Measurements from ENCODE around the gene OSBPL5.

OSBPL5 gene

DNA sequence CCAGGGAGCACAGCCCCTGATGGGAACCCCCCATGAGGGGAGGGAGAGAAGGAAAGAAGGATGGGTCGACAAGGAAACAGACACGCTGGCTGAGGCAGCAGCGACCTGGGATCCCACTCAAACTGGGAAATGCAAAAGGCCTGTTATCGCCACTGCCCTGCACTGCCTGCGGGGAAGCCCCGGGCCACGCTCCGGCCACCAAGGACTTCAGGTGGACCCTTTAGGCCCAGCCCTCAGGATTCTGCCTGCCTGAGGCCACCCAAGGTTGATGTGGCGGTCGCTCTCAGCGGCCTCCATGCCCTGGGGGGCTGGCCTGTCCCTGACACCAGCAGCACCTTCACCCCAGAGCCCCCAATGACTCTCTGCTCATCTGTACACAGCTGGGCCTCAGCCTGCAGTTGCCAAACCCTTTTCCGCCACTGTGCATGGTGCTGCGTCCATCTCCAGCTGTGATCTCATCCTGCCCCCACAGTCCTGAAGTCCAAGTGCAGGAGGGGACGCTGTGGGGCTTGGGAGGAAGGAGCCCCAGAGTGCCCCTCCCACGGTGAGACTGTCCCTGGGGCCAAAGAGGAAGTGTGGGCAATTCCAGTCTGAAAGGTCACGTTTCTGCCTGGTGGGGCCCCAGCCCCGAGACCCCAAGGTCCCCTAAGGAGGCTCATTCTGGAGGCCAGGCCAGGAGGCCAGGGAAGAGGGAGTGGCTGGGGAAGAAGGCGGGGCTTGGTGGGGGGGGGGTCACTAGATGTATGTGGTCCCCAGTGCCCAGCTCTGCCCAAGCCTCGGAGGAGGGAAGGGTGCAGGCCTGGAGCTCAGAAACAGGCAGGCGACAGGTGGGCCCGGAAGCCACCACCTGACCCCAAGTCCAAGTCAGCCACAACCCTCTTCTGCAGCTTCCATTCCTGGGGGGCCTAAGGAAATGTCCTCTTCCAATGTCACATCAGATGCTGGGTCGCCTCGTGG is 31.6 kb downstream of the OSBPL5 start:
- DNase-seq: no peak

DNA sequence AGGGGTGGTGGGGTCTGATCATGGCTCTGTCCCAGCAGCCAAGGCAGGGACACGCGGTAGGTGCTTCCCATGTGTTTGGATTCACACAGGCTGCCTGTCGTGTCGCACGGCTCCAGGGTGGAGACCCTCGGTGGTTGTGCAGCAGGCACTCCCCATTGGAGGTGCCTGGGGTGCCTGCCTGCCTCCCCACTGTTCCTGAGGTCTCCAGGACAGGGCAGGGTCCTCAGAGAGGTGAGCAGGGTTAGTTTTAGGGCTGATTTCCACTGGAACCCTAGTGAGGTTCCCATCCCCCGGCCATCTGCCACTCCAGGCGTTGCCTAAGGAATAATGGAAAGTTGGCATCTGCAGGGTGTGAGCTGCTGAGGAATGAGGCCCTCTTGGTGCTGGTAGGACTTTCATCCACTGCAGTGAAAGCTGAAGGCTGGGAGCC is 32.3 kb downstream of the OSBPL5 start:
- DNase-seq: no peak

DNA sequence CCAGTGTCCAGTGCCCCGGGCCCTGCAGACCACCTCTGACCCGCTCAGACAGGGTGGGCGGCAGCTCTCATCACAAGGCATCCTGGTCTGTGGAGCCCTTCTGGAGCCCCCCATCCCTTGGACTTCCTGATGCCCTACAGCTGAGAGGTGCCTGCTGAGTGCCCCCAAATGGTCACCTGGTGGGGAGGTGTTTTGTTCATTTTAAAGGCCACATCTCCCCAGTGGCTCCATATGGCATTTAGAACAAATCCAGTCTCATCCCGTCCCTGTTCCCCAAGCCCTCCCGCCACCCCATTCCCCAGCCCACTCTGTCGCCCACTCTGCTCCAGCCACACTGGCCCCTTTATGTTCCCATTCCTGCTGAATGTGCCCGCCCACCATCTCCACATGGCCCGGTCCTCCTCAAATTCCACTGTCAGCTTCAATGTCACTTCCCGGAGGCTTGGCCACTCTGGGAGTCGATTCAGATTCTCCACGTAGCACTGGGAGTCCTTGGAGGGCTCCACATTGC is 32.8 kb downstream of the OSBPL5 start:
- no peak for DNase-seq

DNA sequence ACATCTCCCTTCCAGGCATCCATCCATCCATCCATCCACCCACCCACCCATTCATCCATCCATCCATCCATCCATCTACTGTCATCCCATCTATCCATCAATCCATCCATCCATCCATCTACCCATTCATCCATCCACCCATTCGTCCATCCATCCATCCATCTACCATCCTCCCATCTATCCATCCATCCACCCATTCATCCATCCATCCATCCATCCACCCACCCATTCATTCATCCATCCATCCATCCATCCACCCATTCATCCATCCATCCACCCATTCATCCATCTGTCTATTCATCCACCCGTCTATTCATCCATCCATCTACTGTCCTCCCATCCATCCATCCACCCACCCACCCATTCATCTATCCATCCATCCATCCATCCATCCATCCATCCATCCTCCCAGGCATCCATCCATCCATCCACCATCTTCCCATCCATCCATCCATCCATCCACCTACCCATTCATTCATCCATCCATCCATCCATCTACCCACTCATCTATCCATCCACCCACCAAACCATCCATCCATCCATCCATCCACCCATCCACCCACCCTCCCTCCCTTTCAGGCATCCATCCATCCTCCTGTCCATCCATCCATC is 33.7 kb downstream of the OSBPL5 start:
- DNase-seq: no peak

DNA sequence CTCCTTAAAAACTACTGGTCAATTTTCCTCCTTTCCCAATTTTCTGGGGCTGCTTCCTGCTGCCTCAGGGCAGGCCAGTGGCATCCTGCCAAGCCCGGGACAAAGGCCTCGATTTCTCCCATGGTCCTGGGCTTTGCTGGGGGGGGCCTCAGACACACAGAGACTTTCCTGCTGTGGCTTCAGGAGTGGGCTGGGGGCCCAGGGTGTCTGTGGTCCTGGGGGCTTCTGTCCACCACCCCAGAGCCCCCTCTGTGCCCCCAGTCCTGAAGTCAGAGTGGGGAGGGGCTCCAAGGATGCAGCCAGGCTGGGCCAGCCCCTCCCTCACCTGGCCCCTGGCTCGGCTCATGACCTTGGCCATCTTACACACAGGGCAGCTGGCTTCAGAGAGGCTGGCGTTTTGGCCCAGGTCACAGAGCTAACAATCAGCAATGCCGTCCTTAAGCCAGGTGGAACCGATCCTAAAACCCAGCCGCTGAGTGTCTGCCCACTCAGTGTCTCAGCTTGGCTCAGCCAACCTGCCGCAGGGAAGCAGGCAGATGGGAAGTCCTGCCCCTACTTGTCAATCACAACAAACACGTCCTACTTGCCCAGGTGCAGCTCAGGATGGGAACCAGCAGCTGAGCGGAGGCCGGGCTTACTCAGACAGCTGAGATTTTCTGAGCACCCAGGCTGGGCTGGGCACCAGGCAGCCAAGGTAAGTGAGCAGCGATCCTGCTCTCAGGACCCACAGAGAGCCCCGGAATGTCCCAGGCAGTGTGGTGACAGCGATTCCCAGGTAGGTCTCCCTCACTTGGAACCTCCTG is 34.6 kb downstream of the OSBPL5 start:
- no peak for DNase-seq

DNA sequence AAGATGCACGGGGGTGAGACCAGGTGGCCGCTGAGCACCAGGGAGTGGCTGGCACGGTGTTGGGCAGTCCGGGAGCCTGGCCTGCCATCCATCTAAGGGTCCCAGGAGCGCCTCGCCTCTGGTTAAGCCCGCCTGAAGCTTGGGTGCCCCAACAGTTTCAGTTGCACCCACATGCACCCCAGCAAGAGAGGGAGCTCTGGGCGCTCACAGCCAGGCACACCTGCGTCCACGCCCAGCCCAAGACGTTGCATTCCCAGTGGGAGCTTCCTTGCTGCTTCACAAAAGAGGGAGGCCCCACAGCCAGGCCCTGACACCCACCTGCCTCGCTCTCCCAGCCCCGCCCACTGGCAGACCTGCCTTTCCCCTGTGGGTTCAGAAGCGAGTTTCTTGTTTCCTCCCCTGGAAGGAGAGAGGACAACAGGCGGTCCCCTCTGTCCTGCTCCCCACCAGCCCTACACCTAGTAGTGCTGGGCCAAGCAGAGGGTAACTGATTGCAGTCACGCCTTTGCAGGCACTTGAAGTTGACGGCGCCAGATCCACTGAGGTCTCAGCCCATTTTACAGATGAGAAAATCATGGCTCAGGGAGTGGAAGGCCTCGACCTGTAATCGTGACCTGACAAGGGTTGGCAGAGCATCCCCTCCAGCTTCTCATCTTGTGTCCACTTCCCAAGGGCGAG is 35.4 kb downstream of the OSBPL5 start:
- no peak for DNase-seq

DNA sequence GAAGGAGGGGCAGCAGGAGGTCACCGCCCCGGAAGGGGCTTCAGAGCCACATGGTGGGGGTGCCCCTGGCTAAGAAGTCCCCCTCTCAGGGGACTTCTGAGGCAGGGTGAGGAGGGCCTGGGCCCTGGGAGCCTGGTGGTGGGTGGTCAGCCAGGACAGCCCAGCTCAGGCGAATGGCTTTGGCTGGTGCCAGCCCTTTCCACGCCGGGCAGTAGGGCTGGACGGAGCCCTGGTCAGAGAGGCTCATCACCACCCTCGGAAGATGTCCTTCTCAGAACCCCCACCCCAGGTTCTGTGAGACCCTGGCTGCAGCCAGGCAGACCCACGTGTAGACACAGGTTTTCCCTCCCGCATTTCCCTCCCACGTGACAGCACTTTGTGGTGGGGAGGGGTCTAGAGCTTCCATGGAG is 35.9 kb downstream of the OSBPL5 start:
- no peak for DNase-seq

DNA sequence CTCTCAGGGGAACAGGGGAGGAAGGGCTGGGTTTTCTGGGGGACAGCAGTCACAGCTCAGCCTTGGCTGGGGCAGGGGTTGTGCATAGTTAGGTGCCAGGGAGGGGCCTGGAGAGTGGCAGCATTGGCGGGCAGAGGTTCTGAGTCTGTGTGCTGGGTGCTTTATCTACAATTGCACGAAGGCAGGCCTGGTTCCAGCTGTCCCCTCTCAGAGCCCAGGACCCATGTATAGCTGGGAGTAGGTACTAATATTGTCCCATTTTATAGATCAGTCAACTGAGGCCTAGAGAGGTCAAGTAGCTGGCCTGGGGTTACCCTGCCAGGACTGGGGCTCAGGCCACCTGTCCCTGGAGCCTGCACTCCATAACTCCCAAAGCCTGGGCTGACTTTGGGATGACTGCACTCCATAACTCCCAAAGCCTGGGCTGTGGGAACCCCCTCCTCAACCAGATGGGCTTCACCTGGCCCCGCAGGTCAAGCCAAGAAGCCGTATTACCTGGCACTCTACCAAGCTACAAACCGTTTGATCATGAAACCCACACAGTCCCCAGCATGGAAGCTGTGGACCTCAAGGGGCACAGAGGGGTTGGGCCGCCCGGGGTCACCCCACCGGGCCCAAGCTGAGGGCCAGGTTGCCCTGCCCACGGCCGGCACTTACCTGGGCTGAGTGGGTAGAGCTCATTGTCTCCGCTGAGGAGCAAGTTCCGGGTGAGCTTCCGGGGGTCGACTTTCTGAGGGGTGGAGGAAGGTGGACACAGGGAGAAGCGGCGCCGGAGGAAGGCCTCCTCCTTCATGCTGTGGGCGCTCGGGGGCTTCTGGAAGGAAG is 36.5 kb downstream of the OSBPL5 start:
- DNase-seq: no peak

DNA sequence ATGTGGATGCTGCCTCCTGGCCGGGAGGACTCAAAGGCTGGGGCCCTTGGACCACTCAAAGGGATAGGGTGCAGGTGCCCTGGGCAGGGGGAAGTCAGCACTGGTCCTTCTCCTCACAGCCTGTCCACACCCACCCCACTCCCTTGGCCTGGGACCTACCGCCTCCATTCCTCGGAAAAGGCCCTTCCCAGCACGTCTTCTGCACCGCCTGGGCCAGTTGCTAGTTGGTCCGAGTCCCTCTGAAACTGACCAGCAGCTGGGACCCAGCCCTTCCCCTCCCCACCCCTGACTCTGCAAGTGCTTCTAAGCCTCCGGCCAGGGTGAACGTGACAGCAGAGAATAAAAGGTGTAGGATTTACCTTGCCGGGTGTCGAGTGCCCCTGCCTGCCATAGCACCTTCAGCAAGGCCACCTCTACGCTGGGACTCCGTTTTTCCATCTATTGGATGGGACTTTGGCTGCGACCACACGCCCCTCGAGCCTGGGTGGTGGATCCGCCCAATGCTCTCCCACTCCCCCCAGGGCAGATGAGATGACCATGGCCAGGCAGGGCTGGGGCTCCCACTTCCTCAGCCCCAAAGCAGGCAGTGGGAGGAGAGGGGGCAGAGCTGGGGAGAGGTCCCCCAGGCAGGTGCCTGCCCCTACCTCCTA is 37.3 kb downstream of the OSBPL5 start:
- DNase-seq: no peak

DNA sequence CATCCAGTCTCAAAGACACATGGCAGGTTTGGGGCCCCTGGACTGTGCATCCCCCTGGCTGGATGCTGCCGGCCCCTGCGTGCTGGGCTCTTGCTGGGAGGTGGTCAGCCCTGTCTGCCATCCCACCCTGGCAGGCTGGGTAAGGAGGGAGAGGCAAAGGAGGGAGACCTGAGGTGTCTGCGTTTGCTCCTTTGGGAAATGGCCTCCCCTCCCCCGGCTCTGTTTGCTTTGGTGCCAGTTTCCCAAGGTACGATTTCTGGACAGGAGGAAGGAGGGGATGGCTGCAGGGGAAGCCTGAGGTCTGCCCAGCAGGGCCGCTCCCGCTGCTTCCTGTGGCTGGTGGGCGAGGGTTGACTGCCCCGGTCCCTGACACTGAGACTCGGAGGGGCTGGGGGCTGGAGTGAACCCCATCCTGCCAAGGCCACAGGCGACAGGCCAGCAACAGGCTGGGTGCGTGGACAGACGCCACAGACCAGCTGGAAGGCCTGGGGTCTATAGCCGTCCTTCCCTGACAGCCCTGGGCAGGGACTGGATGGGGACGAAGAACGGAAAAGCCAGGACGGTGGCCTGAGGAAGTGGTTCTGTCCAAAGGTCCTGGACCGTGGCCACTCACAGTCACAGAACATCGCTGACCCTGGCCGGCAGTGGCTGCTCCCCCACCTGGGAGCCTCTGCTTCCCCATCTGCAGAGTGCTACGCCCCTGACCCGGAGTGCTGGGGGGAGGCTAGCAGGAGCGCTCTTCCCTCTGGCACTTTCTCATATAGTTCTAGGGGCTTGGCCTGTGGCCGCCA is 38.0 kb downstream of the OSBPL5 start:
- DNase-seq: no peak

DNA sequence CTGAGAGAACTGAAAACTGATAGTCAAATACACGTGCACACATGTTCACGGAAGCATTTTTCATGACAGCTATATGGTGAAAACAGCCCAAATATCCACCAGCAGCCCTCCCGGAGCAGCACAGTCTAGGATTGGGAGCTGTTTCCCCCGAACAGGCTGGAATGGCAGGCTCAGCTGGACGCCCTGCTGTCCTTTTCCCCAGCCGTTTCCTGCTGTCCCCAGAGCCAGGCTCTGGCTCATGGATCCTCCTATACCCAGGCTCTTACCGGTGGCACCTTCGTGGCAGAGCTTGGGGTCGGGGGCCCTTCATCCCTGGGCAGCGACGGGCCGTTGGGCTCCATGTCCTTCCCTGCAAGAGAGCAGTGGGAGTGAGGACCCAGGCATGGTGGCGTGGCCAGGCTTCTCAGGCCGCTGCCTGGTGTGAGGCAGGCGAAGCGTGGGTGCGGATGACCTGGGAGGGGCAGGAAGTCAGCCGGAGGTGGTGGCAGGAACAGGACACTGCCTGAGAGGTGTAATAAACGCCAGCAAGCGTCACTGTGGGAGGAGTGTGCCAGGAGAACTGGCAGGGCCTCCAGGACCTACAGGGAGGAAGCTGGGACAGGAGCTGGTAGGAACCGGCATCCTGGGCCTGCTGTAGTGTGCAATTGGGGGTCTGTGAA is 38.8 kb downstream of the OSBPL5 start:
- no peak for DNase-seq

DNA sequence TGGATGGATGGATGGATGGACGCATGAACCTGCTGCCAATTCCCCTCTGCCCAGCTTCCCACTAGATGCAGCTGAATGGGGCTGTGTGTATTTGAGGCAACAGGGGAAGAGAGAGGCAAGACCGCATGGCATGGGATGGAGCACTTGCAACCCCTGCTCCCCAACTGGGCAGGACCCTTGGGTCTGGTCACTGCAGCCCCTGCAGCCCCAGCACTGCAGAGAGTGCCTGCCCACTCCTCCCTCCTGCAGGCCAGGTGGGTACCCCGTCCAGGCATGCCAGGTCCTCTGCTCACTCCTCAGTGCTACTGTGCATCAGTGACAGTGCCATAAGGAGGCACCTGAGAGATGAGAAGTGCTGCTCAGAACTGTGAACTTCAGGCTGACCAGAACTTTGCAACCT is 40.3 kb downstream of the OSBPL5 start:
- no peak for DNase-seq

DNA sequence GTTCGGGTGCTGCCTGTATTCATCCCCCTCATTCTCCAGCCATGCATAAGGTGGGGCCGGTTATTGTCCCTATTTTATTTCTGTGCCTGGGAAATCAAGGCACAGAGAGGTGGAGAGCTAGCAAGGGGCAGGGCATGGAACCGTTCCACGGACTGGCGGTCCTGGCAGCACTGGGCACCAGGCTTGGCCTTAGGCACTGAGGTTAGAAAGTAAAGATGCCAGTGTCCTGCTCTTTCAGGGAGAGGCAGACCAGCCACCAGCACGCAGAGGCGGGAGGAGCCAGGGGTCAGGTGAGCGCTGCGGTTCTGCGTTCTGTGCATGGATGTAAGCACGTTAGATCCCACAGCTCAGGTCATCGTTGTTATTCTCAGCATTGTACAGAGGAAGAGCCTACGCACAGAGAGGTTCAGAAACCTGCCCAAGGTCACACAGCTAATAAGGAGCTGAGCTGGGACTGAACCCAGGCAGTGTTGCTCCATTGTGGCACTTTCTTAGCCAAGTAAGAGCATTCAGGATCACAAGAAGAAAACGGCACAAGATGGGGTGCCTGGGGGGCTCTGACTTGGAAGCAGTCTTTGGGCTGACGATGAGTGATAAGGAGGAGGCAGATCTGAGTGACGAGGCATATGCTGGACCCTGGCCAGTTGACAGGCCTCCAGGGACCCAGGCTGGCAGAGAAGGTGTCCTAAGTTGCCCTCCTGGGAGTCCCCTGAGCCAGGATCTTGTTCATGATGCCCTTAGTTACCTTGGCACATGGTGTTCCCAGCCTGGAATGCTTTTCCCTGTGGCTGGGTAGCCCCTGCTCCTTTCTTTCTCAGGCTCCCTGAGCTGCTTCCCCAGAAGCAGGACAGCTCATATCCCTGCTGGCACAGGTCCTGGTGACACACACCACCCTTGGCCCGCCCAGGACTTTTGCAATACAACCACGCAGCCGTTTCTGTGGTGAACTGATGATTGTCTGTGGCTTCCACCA is 41.1 kb downstream of the OSBPL5 start:
- DNase-seq: no peak

DNA sequence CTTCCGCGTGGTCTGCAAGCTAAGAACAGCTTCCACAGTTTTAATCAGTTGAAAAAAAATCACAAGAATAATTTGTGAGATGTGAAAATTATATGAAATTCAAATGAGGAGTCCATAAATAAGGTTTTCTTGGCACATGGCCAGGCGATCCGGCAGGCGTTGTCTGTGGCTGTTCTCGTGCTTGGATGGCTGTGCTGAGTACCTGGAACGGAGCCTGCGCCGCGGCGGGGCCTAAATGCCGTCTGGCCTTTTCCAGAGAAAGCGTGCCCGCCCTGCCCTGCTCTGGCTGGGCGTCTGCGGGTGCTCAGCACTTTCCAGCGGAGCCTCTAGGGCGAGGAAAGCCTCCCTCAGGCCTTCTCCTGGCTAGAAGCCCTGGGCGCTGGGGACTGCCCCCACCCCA is 41.8 kb downstream of the OSBPL5 start:
- DNase-seq: no peak

DNA sequence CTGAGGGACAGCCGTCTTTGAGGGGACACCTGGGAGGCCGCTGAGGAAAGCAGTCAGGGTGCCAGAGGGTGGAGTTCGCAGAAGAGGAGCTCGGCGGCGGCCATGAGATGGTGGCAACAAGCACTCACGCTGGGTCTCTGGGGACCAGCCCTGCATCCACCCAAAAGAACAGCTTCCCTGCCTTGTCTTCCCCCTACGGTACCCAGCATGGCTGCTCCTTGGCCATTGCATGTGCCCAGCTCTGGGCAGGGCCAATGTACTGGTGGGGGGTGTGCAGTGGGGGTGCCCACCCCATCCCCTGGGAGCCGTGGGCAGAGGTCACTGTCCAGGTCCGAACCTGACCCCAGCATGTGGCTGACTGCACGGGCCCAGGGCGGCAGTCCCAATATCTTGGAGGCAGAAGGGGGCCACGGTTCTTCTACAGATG is 42.3 kb downstream of the OSBPL5 start:
- no peak for DNase-seq

DNA sequence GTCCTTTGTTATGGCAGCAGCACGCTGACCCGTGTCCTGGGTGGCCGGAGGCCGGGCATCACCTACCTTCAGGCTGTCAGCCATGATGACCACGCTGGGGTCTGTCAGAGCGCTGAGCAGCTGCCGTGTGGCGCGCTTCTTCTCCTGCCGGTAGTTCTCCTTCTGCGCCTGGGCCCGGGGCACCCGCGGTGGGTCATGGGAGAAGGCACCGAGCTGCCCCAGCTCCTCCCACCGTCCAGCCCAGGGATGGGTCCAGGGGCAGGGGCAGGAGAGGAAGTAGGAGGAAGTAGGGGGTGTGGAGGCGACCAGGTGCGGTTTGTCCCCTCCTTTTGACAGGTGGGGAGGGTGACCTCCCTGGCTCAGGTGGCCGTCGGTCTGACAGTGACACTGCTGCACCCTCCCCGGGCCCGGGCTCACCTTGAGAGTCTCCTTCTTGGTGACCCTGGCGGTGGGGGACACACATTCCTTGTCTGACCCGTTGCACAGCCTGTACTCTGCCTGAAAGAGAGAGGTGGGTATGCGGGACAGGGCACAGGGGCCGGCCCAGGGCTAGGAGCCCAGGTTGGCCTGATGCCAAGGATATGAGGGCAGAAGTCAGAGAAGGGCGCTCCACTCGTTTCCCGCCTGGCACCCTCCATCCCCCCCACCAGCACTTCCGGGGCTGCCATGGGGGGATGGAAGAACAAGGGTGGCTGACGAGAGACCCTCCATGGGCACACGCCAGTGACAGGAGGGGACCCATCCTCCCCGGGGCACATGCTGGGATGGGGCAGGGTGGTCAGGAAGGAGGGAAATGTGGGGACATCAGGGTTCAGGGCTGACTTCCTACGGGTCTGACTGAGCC is 43.0 kb downstream of the OSBPL5 start:
- no peak for DNase-seq

DNA sequence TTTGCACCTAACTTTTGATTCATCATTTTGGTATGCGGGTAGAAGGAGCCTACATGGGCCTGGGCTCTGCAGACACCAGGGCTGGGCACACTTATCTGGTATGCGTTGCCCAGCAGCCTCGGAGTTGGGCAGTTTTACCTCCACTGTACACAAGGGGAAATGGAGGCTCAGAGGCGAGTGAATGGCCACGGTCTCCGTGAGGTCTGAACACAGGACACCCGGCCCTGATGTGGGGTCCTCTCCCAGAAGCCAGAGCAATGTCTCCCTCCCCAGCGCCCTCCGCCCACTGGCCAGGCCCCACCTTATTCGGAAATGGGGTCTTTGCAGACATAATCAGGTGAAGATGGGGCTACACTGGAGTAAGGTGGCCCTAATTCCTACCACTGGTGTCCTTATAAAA is 43.7 kb downstream of the OSBPL5 start:
- DNase-seq: no peak
